MM.1S (cell line): ENCODE data around the gene AKR1B15.

ENCODE experiments used
- DNase-seq: peaks from one replicate; pipeline ENCODE4 v3.0.0-alpha.2; 2015
- H2AFZ ChIP-seq: fragments of 300-600 bp; sonication (generic); 2 replicates; pipeline ENCODE4 v1.6.0; 2016; ENCODE audit warnings: antibody characterized with exemption, low read length
- H3F3A ChIP-seq: fragments of 300-600 bp; sonication (generic); 2 replicates; pipeline ENCODE4 v1.6.1; 2016; ENCODE audit warnings: mild to moderate bottlenecking, antibody characterized with exemption, low read length, moderate library complexity, mixed read lengths; ENCODE audit not compliant: insufficient read depth
- H3K27ac ChIP-seq: fragments of 300-600 bp; sonication (generic); 2 replicates; pipeline ENCODE4 v1.5.1; 2016; ENCODE audit warnings: mild to moderate bottlenecking, low read length
- H3K27me3 ChIP-seq: fragments of 300-600 bp; sonication (generic); replicated peaks from 2 replicates; pipeline ENCODE4 v1.6.0; 2016; ENCODE audit warnings: low read length; ENCODE audit not compliant: insufficient read depth
- H3K36me3 ChIP-seq: fragments of 300-600 bp; sonication (generic); replicated peaks from 2 replicates; pipeline ENCODE4 v1.6.1; 2016; ENCODE audit warnings: mild to moderate bottlenecking, low read length, mixed read lengths; ENCODE audit not compliant: insufficient read depth
- H3K4me1 ChIP-seq: fragments of 300-600 bp; sonication (generic); 2 replicates; pipeline ENCODE4 v1.6.1; 2016; ENCODE audit warnings: low read length, mixed read lengths
- H3K4me2 ChIP-seq: fragments of 300-600 bp; sonication (generic); 2 replicates; pipeline ENCODE4 v1.6.0; 2016; ENCODE audit warnings: low read depth, low read length
- H3K4me3 ChIP-seq: fragments of 300-600 bp; sonication (generic); 2 replicates; pipeline ENCODE4 v1.5.1; 2016; ENCODE audit warnings: low read length, mixed read lengths
- H3K79me2 ChIP-seq: fragments of 300-600 bp; sonication (generic); 2 replicates; pipeline ENCODE4 v1.6.1; 2016; ENCODE audit warnings: mixed run types, low read length, mixed read lengths
- H3K9ac ChIP-seq: fragments of 300-600 bp; sonication (generic); 2 replicates; pipeline ENCODE4 v1.6.1; 2016; ENCODE audit warnings: low read length, mixed read lengths
- H3K9me2 ChIP-seq: fragments of 300-600 bp; sonication (generic); replicated peaks from 2 replicates; pipeline ENCODE4 v1.6.1; 2016; ENCODE audit warnings: mild to moderate bottlenecking, low read length, mixed read lengths; ENCODE audit not compliant: insufficient read depth
- H3K9me3 ChIP-seq: fragments of 300-600 bp; sonication (generic); replicated peaks from 2 replicates; pipeline ENCODE4 v1.6.1; 2016; ENCODE audit warnings: mild to moderate bottlenecking, low read length, mixed read lengths; ENCODE audit not compliant: insufficient read depth
- H4K20me1 ChIP-seq: fragments of 300-600 bp; sonication (generic); 2 replicates; pipeline ENCODE4 v1.6.1; 2016; ENCODE audit warnings: mild to moderate bottlenecking, low read length, moderate library complexity, mixed read lengths; ENCODE audit not compliant: insufficient read depth
- EZH2 ChIP-seq: fragments of 300-600 bp; sonication (generic); optimal IDR thresholded peaks from 2 replicates; pipeline ENCODE3; 2017; ENCODE audit warnings: low read depth, mild to moderate bottlenecking, antibody characterized with exemption, low read length, mixed read lengths
- EZH2phosphoT487 ChIP-seq: fragments of 300-600 bp; sonication (generic); IDR thresholded peaks from 2 replicates; pipeline ENCODE4 v1.6.1; 2018; ENCODE audit warnings: antibody characterized with exemption, low read length
- TF ChIP-seq, protein P1 (sequence below): fragments of 300-600 bp; sonication (generic); IDR thresholded peaks from 2 replicates; pipeline ENCODE4 v1.5.1; 2016; ENCODE audit warnings: antibody characterized with exemption, low read length, mixed read lengths

AKR1B15 gene

DNA sequence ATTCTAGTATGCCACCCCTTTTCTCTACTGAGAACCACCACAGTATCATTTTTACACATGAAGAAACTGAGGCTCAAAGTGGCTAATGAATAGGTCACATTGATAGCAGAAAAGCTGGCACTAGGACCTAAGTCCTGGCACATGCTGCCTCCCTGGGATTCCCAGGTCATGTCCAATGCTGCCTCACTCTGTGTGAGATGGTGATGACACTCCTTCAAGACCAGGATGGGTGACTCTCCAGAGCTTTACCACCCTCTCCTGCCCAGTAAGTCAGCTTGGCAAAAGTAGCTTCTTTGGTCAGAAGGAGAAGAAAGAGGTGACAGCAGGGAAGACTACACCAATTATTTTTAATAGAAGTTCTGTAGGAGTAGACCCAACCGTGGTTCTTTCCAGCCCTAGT, 34.8 kb upstream of the AKR1B15 start:
- H3K36me3 ChIP-seq: no peaks in the 10 kb centered on the region
- H3K9me3 ChIP-seq: no peaks in the 10 kb centered on the region
- H3F3A ChIP-seq: no peaks in the 10 kb centered on the region
- no peak overlapping the region for H3K27ac ChIP-seq
- no peaks in the 10 kb centered on the region for H3K79me2 ChIP-seq
- no peaks in the 10 kb centered on the region for H4K20me1 ChIP-seq
- H2AFZ ChIP-seq: no peak overlapping the region
- no peak overlapping the region for H3K9ac ChIP-seq
- H3K9me2 ChIP-seq: no peaks in the 10 kb centered on the region
- TF ChIP-seq EZH2phosphoT487 (no peak), EZH2 (no peak)
- TF ChIP-seq, protein P1, sequence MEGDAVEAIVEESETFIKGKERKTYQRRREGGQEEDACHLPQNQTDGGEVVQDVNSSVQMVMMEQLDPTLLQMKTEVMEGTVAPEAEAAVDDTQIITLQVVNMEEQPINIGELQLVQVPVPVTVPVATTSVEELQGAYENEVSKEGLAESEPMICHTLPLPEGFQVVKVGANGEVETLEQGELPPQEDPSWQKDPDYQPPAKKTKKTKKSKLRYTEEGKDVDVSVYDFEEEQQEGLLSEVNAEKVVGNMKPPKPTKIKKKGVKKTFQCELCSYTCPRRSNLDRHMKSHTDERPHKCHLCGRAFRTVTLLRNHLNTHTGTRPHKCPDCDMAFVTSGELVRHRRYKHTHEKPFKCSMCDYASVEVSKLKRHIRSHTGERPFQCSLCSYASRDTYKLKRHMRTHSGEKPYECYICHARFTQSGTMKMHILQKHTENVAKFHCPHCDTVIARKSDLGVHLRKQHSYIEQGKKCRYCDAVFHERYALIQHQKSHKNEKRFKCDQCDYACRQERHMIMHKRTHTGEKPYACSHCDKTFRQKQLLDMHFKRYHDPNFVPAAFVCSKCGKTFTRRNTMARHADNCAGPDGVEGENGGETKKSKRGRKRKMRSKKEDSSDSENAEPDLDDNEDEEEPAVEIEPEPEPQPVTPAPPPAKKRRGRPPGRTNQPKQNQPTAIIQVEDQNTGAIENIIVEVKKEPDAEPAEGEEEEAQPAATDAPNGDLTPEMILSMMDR: no peak
- no peaks in the 10 kb centered on the region for H3K27me3 ChIP-seq
- H3K4me3 ChIP-seq: no peak overlapping the region
- H3K4me2 ChIP-seq: peak overlapping the region; percentile 16; the same call in 1 of the 2 replicates
- DNase-seq: no peak
- 0 out of 2 replicates have a peak, but pooled peaks cover 5% of the 10 kb centered on the region for H3K4me1 ChIP-seq

DNA sequence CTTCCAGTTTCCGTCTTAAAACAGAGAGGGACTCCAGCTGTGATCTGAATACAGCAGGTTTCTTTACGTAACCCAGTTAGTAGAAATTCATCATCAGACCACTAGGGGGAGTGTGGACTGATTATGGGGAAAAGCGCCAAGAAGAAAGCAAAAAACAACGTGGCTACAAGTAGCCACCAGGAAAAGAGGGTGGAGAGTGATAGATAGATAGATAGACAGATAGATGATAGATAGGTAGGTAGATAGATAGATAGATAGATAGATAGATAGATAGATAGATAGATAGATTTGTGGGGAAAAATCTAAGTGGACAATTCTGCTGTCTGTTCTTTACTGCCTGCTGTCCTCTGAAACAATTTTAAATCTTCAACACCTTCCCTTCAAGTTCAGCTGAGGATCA, 34.2 kb upstream of the AKR1B15 start:
- H4K20me1 ChIP-seq: no peaks in the 10 kb centered on the region
- no peaks in the 10 kb centered on the region for H3F3A ChIP-seq
- no peaks in the 10 kb centered on the region for H3K36me3 ChIP-seq
- peak; percentile 84 for DNase-seq
- H3K9me3 ChIP-seq: no peaks in the 10 kb centered on the region
- H2AFZ ChIP-seq: peak overlapping the region; percentile 44
- H3K27ac ChIP-seq: no peak overlapping the region
- H3K4me1 ChIP-seq: 0 out of 2 replicates have a peak, but pooled peaks cover 5% of the 10 kb centered on the region
- H3K9ac ChIP-seq: no peak overlapping the region
- no peaks in the 10 kb centered on the region for H3K27me3 ChIP-seq
- TF ChIP-seq EZH2: no peak
- TF ChIP-seq, protein P1: peak; percentile 88
- no peak for TF ChIP-seq EZH2phosphoT487
- no peaks in the 10 kb centered on the region for H3K9me2 ChIP-seq
- H3K4me2 ChIP-seq: peak overlapping the region; percentile 16; the same call in 1 of the 2 replicates
- no peaks in the 10 kb centered on the region for H3K79me2 ChIP-seq
- no peak overlapping the region for H3K4me3 ChIP-seq

DNA sequence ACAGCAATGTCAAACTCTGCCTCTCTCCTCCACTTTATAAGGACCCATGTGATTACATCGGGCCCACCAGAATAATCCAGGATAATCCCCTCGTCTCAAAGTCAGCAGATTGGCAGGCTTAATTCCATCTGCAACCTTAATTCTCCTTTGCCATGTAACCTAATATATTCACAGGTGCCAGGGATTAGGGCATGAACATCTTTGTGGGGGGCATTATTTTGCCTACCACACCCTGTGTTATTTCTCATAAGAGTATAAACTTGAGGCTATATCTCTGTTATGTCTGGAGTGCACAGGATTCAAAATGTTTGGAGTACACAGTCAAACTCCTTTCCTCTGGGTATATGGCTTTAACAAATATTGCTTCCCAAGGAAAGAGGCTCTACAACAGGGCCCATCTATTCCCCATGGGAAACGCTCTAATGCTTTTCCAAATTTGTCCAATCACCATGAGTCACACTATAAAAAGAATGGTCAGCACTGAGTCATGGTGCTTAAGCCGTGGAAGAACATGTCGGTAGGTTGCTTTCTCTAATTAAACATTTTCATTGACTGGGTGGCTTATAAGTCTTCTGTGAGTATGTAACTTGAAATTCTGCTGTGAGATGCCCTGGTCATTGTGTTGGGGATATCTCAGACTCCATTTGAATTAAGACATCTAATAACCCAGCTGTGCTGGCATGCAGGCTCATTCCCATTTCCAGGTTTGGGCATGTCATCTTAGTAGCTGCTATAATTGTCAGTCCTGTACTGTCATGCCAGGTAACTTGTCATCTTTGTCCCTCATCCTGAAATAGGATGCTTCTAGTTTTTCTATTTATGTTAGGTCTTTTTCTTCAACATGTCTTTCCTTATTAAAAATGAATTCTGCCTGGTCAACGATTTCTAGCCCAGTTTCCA, 33.1 kb upstream of the AKR1B15 start:
- Histone ChIP-seq H3K4me2 (no peak overlapping the region), H3K27me3 (no peaks in the 10 kb centered on the region), H4K20me1 (no peaks in the 10 kb centered on the region), H3F3A (no peaks in the 10 kb centered on the region), H3K27ac (no peak overlapping the region), H3K9ac (no peak overlapping the region), H3K4me3 (no peak overlapping the region), H3K9me3 (no peaks in the 10 kb centered on the region), H3K9me2 (no peaks in the 10 kb centered on the region), H3K36me3 (no peaks in the 10 kb centered on the region), H2AFZ (no peak overlapping the region), H3K79me2 (no peaks in the 10 kb centered on the region), H3K4me1 (0 out of 2 replicates have a peak, but pooled peaks cover 5% of the 10 kb centered on the region)
- no peak for DNase-seq
- TF ChIP-seq, protein P1: no peak
- TF ChIP-seq EZH2: no peak
- TF ChIP-seq EZH2phosphoT487: no peak
